HG03139 (cell line): Measurements from ENCODE around the gene ZNF436.
"Not testable (repeated sequence)": the region's sequence is repeated elsewhere in the genome, so short reads cannot be mapped to it uniquely, and the experiment has no call there.

Experiments used
- ATAC-seq: cut with Tn5 transposase; IDR thresholded peaks from one replicate; pipeline ENCODE4 v1.9.1; 2021; ENCODE audit not compliant: unreplicated experiment

ZNF436 gene

GRCh38 chr1:23393706-23394105 is 24.1 kb upstream of the ZNF436 start:
- no peak for ATAC-seq

GRCh38 chr1:23392125-23392855 is 22.7 kb upstream of the ZNF436 start:
- no peak for ATAC-seq

GRCh38 chr1:23389837-23390321 is 20.2 kb upstream of the ZNF436 start:
- ATAC-seq = no peak

GRCh38 chr1:23387494-23387893 is 17.9 kb upstream of the ZNF436 start:
- no peak for ATAC-seq

GRCh38 chr1:23385119-23385621 is 15.5 kb upstream of the ZNF436 start:
- no peak for ATAC-seq

- no peak for ATAC-seq
Observed at GRCh38 chr1:23384312-23385058, 14.8 kb upstream of the ZNF436 start.

GRCh38 chr1:23383577-23384311 is 14.1 kb upstream of the ZNF436 start:
- ATAC-seq = no peak

- no peak for ATAC-seq
Observed at GRCh38 chr1:23381233-23381885, 11.7 kb upstream of the ZNF436 start.

- ATAC-seq = no peak
Observed at GRCh38 chr1:23380719-23381118, 11.1 kb upstream of the ZNF436 start.

GRCh38 chr1:23380236-23380635 is 10.6 kb upstream of the ZNF436 start:
- ATAC-seq = not testable (repeated sequence)

- no peak for ATAC-seq
Observed at GRCh38 chr1:23376890-23377811, 7.5 kb upstream of the ZNF436 start.

GRCh38 chr1:23374079-23374735 is 4.6 kb upstream of the ZNF436 start:
- not testable (repeated sequence) for ATAC-seq

GRCh38 chr1:23371987-23372880 is 2.6 kb upstream of the ZNF436 start:
- ATAC-seq = no peak

- ATAC-seq = no peak
Observed at GRCh38 chr1:23370709-23371584, 1.3 kb upstream of the ZNF436 start.

GRCh38 chr1:23370330-23370708 is 683 bp upstream of the ZNF436 start:
- ATAC-seq = no peak

GRCh38 chr1:23368562-23369334 is 888 bp downstream of the ZNF436 start:
- peak; percentile 55 for ATAC-seq
